Suprapubic skin (tissue), 3 donors: Measurements from ENCODE around the gene CEND1.

ENCODE experiments used
- CTCF ChIP-seq, 2 donors: fragments of 200-600 bp in 1 of 2; fragments of 450-650 bp in 1 of 2; sonication (generic) in 1 of 2; IDR thresholded peaks; one replicate each; pipeline ENCODE4 v1.5.1; 2016 to 2019; ENCODE audit warnings: antibody characterized with exemption in 2 of 2, mild to moderate bottlenecking in 1 of 2, moderate library complexity in 1 of 2
- POLR2AphosphoS5 ChIP-seq, 3 donors: sonication (generic); formaldehyde crosslinking; IDR thresholded peaks; one replicate each; pipeline ENCODE4 v1.6.1; 2017; ENCODE audit warnings: antibody characterized with exemption in 3 of 3

GRCh38 chr11:790721-791564, 1.1 kb upstream of the CEND1 start:
- TF ChIP-seq POLR2AphosphoS5 (IDR thresholded peaks at IDR 0.05) (no peak), CTCF (IDR thresholded peaks at IDR 0.05) (no peak)
